Glomerular visceral epithelial cell (primary cell): Measurements from ENCODE around the gene USPL1.
"Not testable (repeated sequence)": the region's sequence is repeated elsewhere in the genome, so short reads cannot be mapped to it uniquely, and the experiment has no call there.

ENCODE experiments used
- DNase-seq: peaks from one replicate; pipeline ENCODE4 v3.0.0-alpha.2; 2016; ENCODE audit errors: extremely low spot score

The USPL1 gene

GRCh38 chr13:30617315-30618185 is at the start of gene USPL1:
TSS of gene USPL1 (plus strand) at chr13:30617920. CDS start at chr13:30621141, 3,221 bp downstream.
- peak; percentile 99 for DNase-seq

DNA sequence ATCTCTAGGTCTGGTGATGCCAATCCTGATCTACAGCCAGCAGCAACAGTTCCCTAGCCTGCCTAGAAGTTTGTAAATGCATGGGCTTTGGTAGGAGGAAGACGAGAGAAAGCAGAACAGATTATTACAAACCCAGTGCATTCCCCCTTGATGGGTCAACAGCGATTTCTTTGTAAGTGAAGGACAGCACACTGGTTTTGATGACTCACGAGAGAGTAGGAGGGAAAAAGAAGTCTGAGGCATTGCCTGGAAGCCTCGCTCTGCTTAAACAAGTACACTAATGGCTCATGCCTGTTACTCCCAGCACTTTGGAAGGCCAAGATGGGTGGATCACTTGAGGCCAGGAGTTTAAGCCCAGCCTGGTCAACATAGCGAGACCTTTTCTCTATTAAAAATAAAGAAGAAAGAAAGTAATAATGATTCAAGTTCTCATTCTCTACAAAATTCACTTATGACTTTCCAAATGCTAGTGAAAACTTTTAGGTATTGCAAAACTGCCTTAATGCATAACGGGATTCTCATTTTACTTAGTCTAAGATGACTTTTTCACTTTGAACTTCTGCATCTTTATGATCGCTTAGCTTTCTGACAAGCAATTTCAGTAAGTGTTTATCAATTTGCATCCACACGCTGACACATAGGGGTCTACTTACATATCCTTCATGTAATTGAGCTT is 47.7 kb upstream of the USPL1 start:
- peak; percentile 76 for DNase-seq

DNA sequence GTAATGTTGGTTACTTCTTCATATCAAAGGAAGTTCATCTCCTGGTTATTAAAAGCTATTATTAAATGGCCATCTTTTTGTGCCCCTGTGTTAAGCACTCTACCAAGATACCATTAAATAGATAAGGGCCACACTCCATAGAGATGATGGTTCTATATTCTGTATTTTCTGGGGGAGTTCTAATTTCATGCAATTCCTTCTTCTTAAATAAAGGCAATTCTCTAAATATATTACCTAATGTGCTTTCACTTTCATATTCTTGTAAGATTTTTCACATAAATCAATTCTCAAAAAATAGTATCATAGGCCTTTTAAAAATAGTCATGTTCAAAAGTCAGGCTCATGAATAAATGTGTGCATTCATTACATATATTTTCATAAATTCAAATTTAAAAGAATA is 47.0 kb upstream of the USPL1 start:
- DNase-seq: no peak

DNA sequence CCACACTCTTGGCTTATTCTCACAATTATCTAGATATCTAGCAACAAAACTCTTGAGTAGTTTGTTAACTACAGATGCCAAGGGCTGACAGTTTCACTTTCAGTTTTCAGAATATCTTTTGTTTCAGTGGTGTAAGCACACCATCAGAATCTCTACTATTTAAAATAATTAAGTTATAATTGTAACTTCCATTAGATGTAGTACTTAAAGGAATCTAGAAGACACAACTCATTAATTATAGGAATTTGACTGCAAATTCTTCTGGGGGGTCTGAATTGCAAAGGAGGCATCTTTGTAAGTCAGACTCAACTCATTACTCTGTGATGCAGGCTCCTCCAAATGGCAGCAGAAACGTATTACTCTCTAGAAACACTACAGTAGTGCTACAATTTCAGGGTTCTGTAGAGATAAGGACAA is 44.9 kb upstream of the USPL1 start:
- peak; percentile 44 for DNase-seq

- DNase-seq: peak; percentile 77
These were observed 41.2 kb upstream of the USPL1 start for GRCh38 chr13:30576528-30576927.

- peak; percentile 94 for DNase-seq
These were observed 40.3 kb upstream of the USPL1 start for GRCh38 chr13:30577401-30577852.

- DNase-seq: peak; percentile 41
These were observed 36.7 kb upstream of the USPL1 start for GRCh38 chr13:30580852-30581502.

GRCh38 chr13:30581582-30581981 is 36.1 kb upstream of the USPL1 start:
- no peak for DNase-seq

DNA sequence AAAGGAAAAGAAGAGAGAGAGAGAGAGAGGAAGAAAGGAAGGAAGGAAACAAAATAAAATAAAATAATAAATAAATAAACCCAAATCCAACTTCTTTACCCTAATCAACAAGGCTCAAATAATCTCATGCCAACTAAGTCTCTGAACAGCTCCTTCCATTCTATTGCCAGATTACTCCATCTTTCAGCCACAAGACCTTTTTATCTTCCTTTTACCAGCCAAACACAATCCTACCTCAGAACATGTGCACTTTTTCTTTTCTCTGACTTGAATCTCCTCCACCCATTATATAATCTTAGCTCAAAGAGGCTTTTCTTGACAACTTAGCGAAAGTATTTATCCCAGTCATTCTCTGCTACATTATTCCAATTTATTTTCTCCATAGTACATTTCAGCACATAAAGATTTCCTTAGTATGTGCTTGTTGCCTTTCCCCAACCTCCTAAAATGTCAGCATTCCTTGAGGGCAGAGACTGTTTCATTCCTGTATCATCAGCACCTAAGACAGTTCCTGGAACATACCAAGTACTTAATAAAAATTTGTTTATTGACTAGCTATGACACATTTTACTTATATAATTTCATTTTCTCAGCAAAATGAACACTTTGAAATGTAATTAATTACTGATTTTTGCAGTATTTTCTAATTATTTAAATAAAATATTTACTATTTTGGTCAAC is 33.5 kb upstream of the USPL1 start:
- no peak for DNase-seq

DNA sequence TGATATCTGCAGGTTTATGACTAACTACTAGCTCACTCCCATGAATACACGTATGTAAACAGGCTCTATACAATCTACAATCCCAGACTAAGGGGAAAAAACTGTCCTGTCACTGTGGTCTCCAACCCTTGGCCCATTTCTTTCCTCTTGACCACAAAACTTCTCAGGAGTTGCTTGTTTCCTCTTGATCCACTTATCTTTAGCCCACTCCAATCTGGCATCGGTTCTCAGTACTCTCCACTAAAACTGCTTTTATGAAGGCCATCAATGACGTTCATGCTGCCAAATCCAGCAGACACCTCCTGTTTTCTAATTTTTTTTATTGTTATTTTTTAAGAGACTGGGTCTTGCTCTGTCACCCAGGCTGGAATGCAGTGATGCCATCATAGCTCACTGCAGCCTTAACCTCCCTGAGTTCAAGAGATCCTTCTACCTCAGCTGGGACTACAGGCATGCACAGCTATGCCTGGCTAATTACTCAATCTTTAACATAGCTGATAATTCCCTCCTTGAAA is 31.9 kb upstream of the USPL1 start:
- peak; percentile 19 for DNase-seq

DNA sequence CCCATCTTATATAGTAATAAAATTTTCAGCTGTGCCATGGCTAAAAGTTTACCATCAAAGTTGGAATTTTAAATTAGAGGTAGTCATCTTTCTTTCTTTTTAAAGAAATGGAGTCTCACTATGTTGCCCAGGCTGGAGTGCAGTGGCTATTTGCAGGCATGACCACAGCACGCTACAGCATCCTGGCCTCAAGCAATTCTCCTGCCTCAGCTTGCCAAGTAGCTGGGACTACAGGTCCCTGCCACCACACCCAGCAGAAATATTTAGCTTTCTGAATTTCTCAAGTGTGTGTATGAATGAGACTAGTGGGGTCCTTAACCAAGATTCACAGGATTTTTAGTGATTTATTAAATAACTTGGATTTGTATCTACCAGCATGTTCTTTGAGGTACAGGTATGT is 30.5 kb upstream of the USPL1 start:
- no peak for DNase-seq

DNA sequence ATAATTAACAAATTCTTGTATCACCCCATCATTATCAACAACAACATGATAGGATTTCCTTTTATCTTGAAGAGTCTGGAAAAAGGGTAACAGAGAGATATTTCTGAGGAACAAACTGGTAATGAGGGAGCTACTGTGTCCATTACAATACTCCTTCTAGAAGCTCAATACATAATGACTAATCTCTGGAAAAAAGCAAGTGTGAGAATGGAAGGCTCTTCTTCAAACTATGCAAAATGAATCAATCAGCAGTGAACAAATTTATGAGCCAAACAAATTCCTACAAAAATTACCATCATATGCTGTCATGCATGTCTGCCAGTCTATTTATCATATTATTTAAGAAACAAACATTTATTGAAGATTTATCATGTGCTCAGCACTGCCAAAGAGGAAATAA is 30.0 kb upstream of the USPL1 start:
- DNase-seq: no peak

- DNase-seq: no peak
These were observed 24.7 kb upstream of the USPL1 start for GRCh38 chr13:30593001-30593400.

DNA sequence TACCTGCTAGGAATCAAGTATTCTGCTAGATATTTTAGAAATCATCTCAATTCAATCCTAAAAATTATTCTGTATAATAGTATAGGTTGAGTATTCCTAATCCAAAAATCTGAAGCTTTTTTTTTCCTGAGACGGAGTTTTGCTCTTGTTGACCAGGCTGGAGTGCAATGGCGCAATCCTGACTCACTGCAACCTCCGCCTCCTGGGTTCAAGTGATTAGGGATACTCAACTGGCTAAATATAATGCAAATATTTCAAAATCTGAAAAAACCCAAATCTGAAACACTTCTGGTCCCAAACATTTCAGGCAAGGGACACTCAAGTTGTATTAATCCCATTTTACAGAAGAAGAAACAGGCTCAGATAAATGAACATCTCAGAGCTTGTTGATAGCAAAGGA is 17.2 kb upstream of the USPL1 start:
- DNase-seq: no peak

DNA sequence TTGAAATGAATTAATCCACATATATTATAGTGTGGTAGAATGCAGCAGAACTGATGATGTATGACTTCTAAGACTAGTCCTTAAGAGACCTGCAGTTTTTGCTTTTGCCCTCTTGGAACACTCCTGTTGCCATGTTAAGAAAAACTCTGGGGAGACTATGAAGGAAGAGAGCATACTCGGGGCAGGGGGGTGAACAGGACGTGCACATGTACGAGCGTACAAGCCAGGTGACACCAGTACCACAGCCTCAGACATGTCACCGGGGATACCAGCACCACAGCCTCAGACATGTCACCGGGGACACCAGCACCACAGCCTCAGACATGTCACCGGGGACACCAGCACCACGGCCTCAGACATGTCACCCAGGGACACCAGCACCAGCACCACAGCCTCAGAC is 15.9 kb upstream of the USPL1 start:
- no peak for DNase-seq

- DNase-seq: no peak
These were observed 12.7 kb upstream of the USPL1 start for GRCh38 chr13:30605052-30605451.

DNA sequence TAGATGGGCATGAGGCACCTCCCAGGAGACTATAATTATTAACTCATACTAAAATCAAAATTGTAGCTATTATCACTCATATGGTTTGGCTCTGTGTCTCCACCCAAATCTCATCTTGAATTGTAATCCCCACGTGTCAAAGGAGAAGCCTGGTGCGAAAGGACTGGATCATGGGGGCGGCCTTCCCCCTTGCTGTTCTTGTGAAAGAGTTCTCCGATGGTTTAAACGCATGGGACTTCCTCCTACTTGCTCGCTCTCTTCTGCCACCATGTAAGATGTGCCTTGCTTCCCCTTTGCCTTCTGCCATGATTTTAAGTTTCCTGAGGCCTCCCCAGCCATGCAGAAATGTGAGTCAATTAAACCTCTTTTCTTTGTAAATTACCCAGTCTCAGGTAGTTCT is 10.5 kb upstream of the USPL1 start:
- DNase-seq: not testable (repeated sequence)

DNA sequence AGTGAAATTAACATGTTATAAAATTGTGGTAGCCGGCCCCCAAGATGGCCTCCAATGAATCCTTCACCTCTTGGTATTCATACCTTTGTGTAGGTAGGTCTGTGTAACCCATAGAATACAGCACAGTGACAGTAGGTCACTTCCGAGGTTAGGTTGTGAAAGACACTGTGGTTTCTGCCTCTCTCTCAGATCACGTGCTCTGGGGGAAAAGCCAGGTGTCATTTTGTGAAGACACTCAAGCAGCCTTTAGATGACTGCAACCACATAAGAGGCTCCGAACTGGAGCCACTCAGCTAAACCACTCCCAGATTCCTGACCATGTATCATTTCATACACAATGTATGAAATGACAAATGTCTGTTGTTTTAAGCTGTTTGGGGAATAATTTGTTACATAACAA is 9.8 kb upstream of the USPL1 start:
- no peak for DNase-seq

GRCh38 chr13:30608364-30608763 is 9.4 kb upstream of the USPL1 start:
- no peak for DNase-seq

DNA sequence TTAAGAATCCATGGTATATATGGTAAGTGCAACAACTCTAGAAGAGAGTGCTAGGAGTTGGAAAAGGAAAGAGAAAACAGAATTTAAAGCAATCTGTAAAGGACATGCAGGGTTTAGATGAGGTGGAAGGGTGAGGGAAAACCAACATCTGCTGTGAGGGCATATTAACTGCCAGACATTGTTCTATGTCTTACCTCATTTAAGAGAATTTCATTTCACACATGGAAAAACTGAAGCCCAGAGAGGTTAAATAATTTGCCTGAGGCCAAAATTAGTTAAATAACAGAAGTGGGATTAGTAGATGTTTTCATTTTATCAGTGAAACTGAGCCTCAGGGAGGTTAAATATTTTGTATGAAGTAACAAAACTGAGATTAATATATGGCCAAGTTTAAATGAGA is 7.4 kb upstream of the USPL1 start:
- DNase-seq: no peak

DNA sequence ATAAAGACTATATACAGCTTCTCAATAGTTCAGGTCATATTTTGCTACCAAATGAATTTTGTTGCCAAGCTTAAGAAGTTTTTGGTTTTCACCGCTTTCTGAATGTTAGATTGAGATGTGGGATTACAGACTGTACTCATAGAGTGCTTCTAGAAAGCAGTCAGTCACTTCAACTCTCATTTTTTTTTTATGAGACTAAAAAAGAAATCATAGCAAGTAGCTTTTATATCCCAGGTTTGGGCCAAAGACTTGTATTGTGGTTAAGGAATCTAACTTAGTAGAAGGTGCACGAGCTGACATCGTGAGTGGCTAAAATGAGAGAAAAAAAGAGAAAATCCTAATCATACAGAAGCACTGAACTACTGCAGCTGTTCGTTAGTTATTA is 2.2 kb upstream of the USPL1 start:
- DNase-seq: no peak
